GM12878 (cell line): ENCODE results near the gene RPL27. TPM values are rescaled to one million over a fixed set of nuclear protein-coding genes. Genes with fewer than 3 reads are reported as not detected.

Experiments used
- ASH2L ChIP-seq: fragments of 300-600, 200-600 bp; sonication (generic); IDR thresholded peaks from 2 replicates; pipeline ENCODE4 v1.6.1; 2017; ENCODE audit warnings: low read depth, mild to moderate bottlenecking, borderline replicate concordance
- BHLHE40 ChIP-seq, 2 experiments: fragments of 450-650 bp in 1 of 2; IDR thresholded peaks; 2 replicates each; pipeline ENCODE4 v1.6.1; 2011 to 2017; ENCODE audit warnings: low read depth in 2 of 2, borderline replicate concordance in 1 of 2, improper control_type of control experiment in 1 of 2, low read length in 1 of 2, mild to moderate bottlenecking in 1 of 2
- FOXM1 ChIP-seq: IDR thresholded peaks from 2 replicates; pipeline ENCODE4 v1.6.1; 2012; ENCODE audit warnings: low read depth, mild to moderate bottlenecking, inconsistent platforms, low read length, moderate library complexity
- GATAD2B ChIP-seq: fragments of 450-650 bp; conservative IDR thresholded peaks from 2 replicates; pipeline ENCODE4 v1.6.1; 2017; ENCODE audit warnings: low read depth, mild to moderate bottlenecking, moderate library complexity
- KAT2A ChIP-seq: conservative IDR thresholded peaks from 2 replicates; pipeline ENCODE4 v1.6.1; 2011; ENCODE audit warnings: low read depth, low read length; ENCODE audit not compliant: control insufficient read depth
- RAD21 ChIP-seq: IDR thresholded peaks from 2 replicates; pipeline ENCODE4 v1.6.1; 2011; ENCODE audit warnings: mild to moderate bottlenecking, low read depth, low read length, moderate library complexity; ENCODE audit not compliant: insufficient read depth
- SP1 ChIP-seq: IDR thresholded peaks from one replicate; pipeline ENCODE4 v1.6.1; 2011; ENCODE audit warnings: low read depth, low read length
- polyA plus RNA-seq, 11 experiments: library from polyadenylated mRNA; depleted of rRNA in 4 of 11; unstranded in 6 of 11; stranded (reverse) in 5 of 11; fragments of >200 nt; fragmentation: Nextera tagmentation in 4 of 11; fragmentation: Illumina TruSeq in 1 of 11; extraction: Ambion mirVana in 4 of 11; extraction: Trizol in 1 of 11; gene quantifications; 1 replicate in 1 of 11; 2 replicates in 10 of 11; pipeline versions ENCODE4 v1.2.1 to v1.2.3, GENCODE V29; 2011 to 2016; ENCODE audit warnings: inconsistent platforms in 2 of 11, missing spikeins in 2 of 11, low read depth in 1 of 11
- total RNA-seq, 4 experiments: library from RNA; depleted of rRNA in 3 of 4; stranded (reverse); fragments of >200 nt in 3 of 4; fragmentation: Illumina TruSeq in 1 of 4; extraction: Trizol in 1 of 4; gene quantifications; 2 replicates each; pipeline versions ENCODE4 v1.2.1 to v1.2.3, GENCODE V29; 2013 to 2021
- TF ChIP-seq, protein P1 (sequence below): fragments of 450-650 bp; IDR thresholded peaks from 2 replicates; pipeline ENCODE4 v1.6.1; 2017; ENCODE audit warnings: low read depth, mild to moderate bottlenecking, moderate library complexity
- TF ChIP-seq, protein P2 (sequence below): fragments of 450-650 bp; IDR thresholded peaks from 2 replicates; pipeline ENCODE4 v1.6.1; 2017; ENCODE audit warnings: mild to moderate bottlenecking, moderate library complexity
- TF ChIP-seq, protein P3 (sequence below): IDR thresholded peaks from 2 replicates; pipeline ENCODE4 v1.6.1; 2012; ENCODE audit warnings: low read length, inconsistent platforms
- TF ChIP-seq, protein P4 (sequence below): IDR thresholded peaks from 2 replicates; pipeline ENCODE4 v1.6.1; 2012; ENCODE audit warnings: low read depth, low read length, improper control_type of control experiment
- TF ChIP-seq, protein P5 (sequence below): IDR thresholded peaks from 2 replicates; pipeline ENCODE4 v1.6.1; 2012; ENCODE audit warnings: low read depth, low read length, improper control_type of control experiment
- TF ChIP-seq, protein P6 (sequence below): fragments of 450-650 bp; IDR thresholded peaks from 2 replicates; pipeline ENCODE4 v1.6.1; 2016; ENCODE audit warnings: mild to moderate bottlenecking

RPL27 gene
- total and polyA plus RNA-seq, 10 of the 15 experiments (the other 5 are each of a cell fraction or from before 2014, with no cell fraction given) = 1,748 to 6,934 (median 3,779) TPM

DNA sequence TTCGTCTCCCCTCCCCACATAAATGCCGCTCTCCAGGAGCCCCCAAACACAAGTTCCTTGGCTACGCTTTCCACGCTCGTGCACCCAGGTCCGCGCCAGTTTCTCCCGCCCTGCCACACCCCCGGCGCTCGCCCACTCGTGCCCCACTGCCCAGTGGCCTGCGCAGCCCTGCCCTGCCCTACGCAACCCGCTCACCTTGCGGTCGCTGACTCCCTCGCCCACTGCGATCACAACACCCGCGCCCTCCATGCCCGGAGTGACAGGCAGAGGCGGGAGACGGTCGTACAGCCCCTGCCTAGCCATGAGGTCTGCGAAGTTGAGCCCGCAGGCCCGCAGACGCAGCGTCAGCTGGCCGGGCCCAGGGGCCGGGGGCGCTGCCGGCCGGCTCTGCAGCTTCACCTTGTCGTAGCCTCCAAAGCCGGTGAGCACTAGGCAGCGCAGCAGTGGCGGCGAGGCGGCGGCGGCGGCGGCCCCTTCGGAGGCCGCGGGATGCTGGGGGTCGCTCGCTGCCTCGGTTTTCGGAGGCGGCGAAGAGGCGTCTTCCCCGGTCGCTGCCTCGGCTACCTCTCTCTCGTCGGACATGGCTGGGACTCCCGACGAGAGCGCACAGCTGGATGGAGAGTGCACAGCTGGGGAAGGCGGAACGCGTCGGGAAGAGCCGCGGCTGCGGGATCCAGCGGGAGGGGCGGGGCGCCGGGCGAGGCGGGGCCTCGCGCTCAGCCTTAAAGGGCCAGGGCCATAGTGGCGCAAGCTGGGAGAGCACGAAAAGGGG is 23.7 kb downstream of the RPL27 start, which contains the start of gene VAT1 (continued):
- TF ChIP-seq, protein P1, sequence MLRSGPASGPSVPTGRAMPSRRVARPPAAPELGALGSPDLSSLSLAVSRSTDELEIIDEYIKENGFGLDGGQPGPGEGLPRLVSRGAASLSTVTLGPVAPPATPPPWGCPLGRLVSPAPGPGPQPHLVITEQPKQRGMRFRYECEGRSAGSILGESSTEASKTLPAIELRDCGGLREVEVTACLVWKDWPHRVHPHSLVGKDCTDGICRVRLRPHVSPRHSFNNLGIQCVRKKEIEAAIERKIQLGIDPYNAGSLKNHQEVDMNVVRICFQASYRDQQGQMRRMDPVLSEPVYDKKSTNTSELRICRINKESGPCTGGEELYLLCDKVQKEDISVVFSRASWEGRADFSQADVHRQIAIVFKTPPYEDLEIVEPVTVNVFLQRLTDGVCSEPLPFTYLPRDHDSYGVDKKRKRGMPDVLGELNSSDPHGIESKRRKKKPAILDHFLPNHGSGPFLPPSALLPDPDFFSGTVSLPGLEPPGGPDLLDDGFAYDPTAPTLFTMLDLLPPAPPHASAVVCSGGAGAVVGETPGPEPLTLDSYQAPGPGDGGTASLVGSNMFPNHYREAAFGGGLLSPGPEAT = 0 out of 2 replicates have a peak, but pooled peaks have one; percentile 39
- TF ChIP-seq FOXM1 (no peak), ASH2L (0 out of 2 replicates have a peak, but pooled peaks have one; percentile 79), GATAD2B (peak; percentile 85), SP1 (no peak), RAD21 (no peak), KAT2A (no peak), BHLHE40 (IDR thresholded peaks at IDR 0.05; ENCODE audit: borderline replicate concordance in 1 of 2, low read depth in 2 of 2, low read length in 1 of 2) (peak in 1 of 2 experiments; percentile 24; a peak in 1 of 4 replicates)
- TF ChIP-seq, protein P2, sequence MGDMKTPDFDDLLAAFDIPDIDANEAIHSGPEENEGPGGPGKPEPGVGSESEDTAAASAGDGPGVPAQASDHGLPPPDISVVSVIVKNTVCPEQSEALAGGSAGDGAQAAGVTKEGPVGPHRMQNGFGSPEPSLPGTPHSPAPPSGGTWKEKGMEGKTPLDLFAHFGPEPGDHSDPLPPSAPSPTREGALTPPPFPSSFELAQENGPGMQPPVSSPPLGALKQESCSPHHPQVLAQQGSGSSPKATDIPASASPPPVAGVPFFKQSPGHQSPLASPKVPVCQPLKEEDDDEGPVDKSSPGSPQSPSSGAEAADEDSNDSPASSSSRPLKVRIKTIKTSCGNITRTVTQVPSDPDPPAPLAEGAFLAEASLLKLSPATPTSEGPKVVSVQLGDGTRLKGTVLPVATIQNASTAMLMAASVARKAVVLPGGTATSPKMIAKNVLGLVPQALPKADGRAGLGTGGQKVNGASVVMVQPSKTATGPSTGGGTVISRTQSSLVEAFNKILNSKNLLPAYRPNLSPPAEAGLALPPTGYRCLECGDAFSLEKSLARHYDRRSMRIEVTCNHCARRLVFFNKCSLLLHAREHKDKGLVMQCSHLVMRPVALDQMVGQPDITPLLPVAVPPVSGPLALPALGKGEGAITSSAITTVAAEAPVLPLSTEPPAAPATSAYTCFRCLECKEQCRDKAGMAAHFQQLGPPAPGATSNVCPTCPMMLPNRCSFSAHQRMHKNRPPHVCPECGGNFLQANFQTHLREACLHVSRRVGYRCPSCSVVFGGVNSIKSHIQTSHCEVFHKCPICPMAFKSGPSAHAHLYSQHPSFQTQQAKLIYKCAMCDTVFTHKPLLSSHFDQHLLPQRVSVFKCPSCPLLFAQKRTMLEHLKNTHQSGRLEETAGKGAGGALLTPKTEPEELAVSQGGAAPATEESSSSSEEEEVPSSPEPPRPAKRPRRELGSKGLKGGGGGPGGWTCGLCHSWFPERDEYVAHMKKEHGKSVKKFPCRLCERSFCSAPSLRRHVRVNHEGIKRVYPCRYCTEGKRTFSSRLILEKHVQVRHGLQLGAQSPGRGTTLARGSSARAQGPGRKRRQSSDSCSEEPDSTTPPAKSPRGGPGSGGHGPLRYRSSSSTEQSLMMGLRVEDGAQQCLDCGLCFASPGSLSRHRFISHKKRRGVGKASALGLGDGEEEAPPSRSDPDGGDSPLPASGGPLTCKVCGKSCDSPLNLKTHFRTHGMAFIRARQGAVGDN = 0 out of 2 replicates have a peak, but pooled peaks have one; percentile 27
- TF ChIP-seq, protein P3, sequence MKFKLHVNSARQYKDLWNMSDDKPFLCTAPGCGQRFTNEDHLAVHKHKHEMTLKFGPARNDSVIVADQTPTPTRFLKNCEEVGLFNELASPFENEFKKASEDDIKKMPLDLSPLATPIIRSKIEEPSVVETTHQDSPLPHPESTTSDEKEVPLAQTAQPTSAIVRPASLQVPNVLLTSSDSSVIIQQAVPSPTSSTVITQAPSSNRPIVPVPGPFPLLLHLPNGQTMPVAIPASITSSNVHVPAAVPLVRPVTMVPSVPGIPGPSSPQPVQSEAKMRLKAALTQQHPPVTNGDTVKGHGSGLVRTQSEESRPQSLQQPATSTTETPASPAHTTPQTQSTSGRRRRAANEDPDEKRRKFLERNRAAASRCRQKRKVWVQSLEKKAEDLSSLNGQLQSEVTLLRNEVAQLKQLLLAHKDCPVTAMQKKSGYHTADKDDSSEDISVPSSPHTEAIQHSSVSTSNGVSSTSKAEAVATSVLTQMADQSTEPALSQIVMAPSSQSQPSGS = no peak
- TF ChIP-seq, protein P4, sequence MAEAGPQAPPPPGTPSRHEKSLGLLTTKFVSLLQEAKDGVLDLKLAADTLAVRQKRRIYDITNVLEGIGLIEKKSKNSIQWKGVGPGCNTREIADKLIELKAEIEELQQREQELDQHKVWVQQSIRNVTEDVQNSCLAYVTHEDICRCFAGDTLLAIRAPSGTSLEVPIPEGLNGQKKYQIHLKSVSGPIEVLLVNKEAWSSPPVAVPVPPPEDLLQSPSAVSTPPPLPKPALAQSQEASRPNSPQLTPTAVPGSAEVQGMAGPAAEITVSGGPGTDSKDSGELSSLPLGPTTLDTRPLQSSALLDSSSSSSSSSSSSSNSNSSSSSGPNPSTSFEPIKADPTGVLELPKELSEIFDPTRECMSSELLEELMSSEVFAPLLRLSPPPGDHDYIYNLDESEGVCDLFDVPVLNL = no peak
- TF ChIP-seq, protein P5, sequence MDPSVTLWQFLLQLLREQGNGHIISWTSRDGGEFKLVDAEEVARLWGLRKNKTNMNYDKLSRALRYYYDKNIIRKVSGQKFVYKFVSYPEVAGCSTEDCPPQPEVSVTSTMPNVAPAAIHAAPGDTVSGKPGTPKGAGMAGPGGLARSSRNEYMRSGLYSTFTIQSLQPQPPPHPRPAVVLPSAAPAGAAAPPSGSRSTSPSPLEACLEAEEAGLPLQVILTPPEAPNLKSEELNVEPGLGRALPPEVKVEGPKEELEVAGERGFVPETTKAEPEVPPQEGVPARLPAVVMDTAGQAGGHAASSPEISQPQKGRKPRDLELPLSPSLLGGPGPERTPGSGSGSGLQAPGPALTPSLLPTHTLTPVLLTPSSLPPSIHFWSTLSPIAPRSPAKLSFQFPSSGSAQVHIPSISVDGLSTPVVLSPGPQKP = no peak
- TF ChIP-seq, protein P6, sequence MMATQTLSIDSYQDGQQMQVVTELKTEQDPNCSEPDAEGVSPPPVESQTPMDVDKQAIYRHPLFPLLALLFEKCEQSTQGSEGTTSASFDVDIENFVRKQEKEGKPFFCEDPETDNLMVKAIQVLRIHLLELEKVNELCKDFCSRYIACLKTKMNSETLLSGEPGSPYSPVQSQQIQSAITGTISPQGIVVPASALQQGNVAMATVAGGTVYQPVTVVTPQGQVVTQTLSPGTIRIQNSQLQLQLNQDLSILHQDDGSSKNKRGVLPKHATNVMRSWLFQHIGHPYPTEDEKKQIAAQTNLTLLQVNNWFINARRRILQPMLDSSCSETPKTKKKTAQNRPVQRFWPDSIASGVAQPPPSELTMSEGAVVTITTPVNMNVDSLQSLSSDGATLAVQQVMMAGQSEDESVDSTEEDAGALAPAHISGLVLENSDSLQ = peak; percentile 78
